K562 (cell line): ENCODE data around the gene ABR. TPM values are rescaled to one million over a fixed set of nuclear protein-coding genes. Genes with fewer than 3 reads are reported as not detected.

ENCODE experiments used
- TFAM ChIP-seq: fragments of 250-450 bp; sonication (Bioruptor Pico); conservative IDR thresholded peaks from 2 replicates; pipeline ENCODE4 v1.5.0; 2021; ENCODE audit warnings: mild to moderate bottlenecking, moderate library complexity
- ZNF407 ChIP-seq: fragments of 450-650 bp; IDR thresholded peaks from 2 replicates; pipeline ENCODE4 v1.6.1; 2016; ENCODE audit warnings: low read depth
- polyA plus RNA-seq, 8 experiments: library from polyadenylated mRNA; depleted of rRNA in 4 of 8; stranded (reverse) in 5 of 8; unstranded in 3 of 8; fragments of >200 nt; fragmentation: Nextera tagmentation in 2 of 8; fragmentation: Illumina TruSeq in 1 of 8; extraction: Ambion mirVana in 2 of 8; extraction: Trizol in 1 of 8; gene quantifications; 2 replicates each; pipeline versions ENCODE4 v1.2.1 to v1.2.3, GENCODE V29; 2011 to 2014; ENCODE audit warnings: inconsistent platforms in 1 of 8, missing spikeins in 1 of 8
- total RNA-seq, 7 experiments: library from RNA; depleted of rRNA in 6 of 7; stranded (reverse); fragments of >200 nt in 6 of 7; fragmentation: Illumina TruSeq in 2 of 7; extraction: Trizol in 2 of 7; gene quantifications; 2 replicates each; pipeline versions ENCODE4 v1.2.1 to v1.2.3, GENCODE V29; 2011 to 2021; ENCODE audit warnings: low replicate concordance in 1 of 7

Gene ABR
- total and polyA plus RNA-seq, 9 of the 15 experiments (the other 6 are each of a cell fraction or from before 2014, with no cell fraction given), result 0.07 to 1.6 (median 0.37) TPM; not detected in 1

- TF ChIP-seq ZNF407, result no peak
- no peak for TF ChIP-seq TFAM
These were observed 179.0 kb downstream of the ABR start (continued) for GRCh38 chr17:1000597-1001461.
